Measurements from ENCODE around the gene RNF133.

- TF ChIP-seq CTCF (IDR thresholded peaks at IDR 0.05) (no peak), POLR2A (IDR thresholded peaks at IDR 0.05) (no peak)
These were observed 20.2 kb upstream of the RNF133 start for GRCh38 chr7:122719010-122719578.
